ENCODE measurements around the gene RASAL2. TPM values are rescaled to one million over a fixed set of nuclear protein-coding genes. Genes with fewer than 3 reads are reported as not detected.
A peak's percentile ranks its signal among the peaks of the same experiment; 100 is the strongest.

RASAL2 gene
- polyA plus RNA-seq, 2 of the 4 experiments (the other 2 are of a cell fraction): 7.1 to 17.6 TPM

DNA sequence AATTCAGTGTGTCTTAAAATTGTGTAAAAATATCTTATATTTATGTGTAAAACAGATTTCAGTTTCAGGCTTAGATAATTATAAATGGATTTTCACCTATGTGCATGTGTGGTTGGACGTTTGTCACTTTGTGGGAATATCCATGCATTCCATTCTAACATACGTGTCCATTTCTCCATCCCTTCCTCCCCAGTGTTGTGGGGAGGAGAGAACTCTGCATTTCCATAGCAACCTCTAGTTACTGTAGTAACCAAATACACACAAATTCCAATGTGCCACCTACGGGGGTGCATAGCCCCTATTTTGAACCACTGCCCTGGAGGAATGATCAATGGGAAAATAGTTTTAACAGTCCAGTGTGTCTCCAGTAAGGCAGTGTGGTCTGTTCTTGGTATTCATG, 79.0 kb downstream of the RASAL2 start:
- Histone ChIP-seq H3K4me2 (no peak overlapping the region), H3K9me3 (no peaks in the 10 kb centered on the region), H3K27ac (no peak overlapping the region), H3K4me1 (peaks cover 12% of the 10 kb centered on the region; the same call in 2 of the 3 replicates), H3K4me3 (no peak overlapping the region)
- peak in 1 of 2 experiments; percentile 10 for DNase-seq (ENCODE audit: low read depth in 1 of 2, low spot score in 1 of 2)
- POLR2A ChIA-PET: interaction anchor here (0.7 kb wide), 1 partner anchor 65 kb away, joined by 4 read pairs; no protein-coding TSS in a partner anchor
- CTCF ChIA-PET: no interaction called here
- WGBS (ENCODE audit: missing lambda C conversion rate): 73% methylated on average over 3 of the region's 3 CpGs
- TF ChIP-seq ZSCAN20 (CRISPR knock-in tag; IDR thresholded peaks at IDR 0.05) (no peak), SREBF2 (IDR thresholded peaks at IDR 0.05) (no peak), HDAC2 (IDR thresholded peaks at IDR 0.05) (no peak), RFX5 (IDR thresholded peaks at IDR 0.05) (no peak), NFE2L2 (conservative IDR thresholded peaks at IDR 0.05; ENCODE audit: low read length) (no peak), MAZ (IDR thresholded peaks at IDR 0.05; ENCODE audit: borderline replicate concordance, low read depth, low read length) (no peak), POLR2AphosphoS2 (conservative IDR thresholded peaks at IDR 0.05; ENCODE audit: low read length) (no peak), RARB (CRISPR knock-in tag; IDR thresholded peaks at IDR 0.05) (no peak), ESRRA (IDR thresholded peaks at IDR 0.05; ENCODE audit: borderline replicate concordance, low read length) (no peak), HOXA7 (CRISPR knock-in tag; IDR thresholded peaks at IDR 0.05) (no peak), ZC3H11A (IDR thresholded peaks at IDR 0.05) (no peak), CEBPB (IDR thresholded peaks at IDR 0.05) (no peak), HOXB5 (CRISPR knock-in tag; IDR thresholded peaks at IDR 0.05) (no peak), HOXB13 (CRISPR knock-in tag; IDR thresholded peaks at IDR 0.05; ENCODE audit: low read depth) (no peak)
- ATAC-seq: no peak; a peak in 1 of 6 replicates
- FAIRE-seq: no peak

DNA sequence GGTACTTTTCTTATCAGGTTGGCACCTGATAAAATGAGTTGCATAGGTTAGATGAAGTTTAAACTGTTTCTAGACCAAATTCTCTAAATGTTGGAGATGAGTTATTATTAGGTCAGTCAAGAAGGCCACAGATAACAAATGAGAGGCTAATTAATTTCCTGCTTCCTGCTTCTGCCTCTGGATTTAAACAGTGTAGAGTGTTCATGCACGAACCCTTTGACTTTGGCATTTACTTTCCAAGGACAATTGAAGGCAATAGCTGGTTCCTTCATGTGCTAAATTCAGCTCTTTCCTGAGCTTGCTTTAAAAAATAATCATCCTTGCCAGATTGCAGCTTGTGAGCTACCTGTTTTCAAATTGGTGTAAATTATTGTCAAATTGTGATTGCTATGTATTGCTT, 80.6 kb downstream of the RASAL2 start:
- Histone ChIP-seq H3K4me2 (no peak overlapping the region), H3K27ac (no peak overlapping the region), H3K4me3 (no peak overlapping the region), H3K9me3 (no peaks in the 10 kb centered on the region), H3K4me1 (peaks cover 6% of the 10 kb centered on the region; the same call in 2 of the 3 replicates)
- TF ChIP-seq, protein P1, sequence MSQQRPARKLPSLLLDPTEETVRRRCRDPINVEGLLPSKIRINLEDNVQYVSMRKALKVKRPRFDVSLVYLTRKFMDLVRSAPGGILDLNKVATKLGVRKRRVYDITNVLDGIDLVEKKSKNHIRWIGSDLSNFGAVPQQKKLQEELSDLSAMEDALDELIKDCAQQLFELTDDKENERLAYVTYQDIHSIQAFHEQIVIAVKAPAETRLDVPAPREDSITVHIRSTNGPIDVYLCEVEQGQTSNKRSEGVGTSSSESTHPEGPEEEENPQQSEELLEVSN (IDR thresholded peaks at IDR 0.05; ENCODE audit: borderline replicate concordance, low read depth): no peak
- TF ChIP-seq, protein P2, sequence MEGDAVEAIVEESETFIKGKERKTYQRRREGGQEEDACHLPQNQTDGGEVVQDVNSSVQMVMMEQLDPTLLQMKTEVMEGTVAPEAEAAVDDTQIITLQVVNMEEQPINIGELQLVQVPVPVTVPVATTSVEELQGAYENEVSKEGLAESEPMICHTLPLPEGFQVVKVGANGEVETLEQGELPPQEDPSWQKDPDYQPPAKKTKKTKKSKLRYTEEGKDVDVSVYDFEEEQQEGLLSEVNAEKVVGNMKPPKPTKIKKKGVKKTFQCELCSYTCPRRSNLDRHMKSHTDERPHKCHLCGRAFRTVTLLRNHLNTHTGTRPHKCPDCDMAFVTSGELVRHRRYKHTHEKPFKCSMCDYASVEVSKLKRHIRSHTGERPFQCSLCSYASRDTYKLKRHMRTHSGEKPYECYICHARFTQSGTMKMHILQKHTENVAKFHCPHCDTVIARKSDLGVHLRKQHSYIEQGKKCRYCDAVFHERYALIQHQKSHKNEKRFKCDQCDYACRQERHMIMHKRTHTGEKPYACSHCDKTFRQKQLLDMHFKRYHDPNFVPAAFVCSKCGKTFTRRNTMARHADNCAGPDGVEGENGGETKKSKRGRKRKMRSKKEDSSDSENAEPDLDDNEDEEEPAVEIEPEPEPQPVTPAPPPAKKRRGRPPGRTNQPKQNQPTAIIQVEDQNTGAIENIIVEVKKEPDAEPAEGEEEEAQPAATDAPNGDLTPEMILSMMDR (IDR thresholded peaks at IDR 0.05): no peak
- TF ChIP-seq HOXB13 (CRISPR knock-in tag; IDR thresholded peaks at IDR 0.05; ENCODE audit: low read depth) (no peak), POLR2A (IDR thresholded peaks at IDR 0.05; ENCODE audit: low read length) (no peak), RCOR1 (IDR thresholded peaks at IDR 0.05; ENCODE audit: low read depth, low read length) (no peak), SREBF2 (IDR thresholded peaks at IDR 0.05) (no peak)
- TF ChIP-seq, protein P3, sequence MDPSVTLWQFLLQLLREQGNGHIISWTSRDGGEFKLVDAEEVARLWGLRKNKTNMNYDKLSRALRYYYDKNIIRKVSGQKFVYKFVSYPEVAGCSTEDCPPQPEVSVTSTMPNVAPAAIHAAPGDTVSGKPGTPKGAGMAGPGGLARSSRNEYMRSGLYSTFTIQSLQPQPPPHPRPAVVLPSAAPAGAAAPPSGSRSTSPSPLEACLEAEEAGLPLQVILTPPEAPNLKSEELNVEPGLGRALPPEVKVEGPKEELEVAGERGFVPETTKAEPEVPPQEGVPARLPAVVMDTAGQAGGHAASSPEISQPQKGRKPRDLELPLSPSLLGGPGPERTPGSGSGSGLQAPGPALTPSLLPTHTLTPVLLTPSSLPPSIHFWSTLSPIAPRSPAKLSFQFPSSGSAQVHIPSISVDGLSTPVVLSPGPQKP (IDR thresholded peaks at IDR 0.05; ENCODE audit: low read depth, low read length): no peak
- FAIRE-seq (peak; percentile 28), ATAC-seq (no peak), DNase-seq (ENCODE audit: low read depth in 1 of 2, low spot score in 1 of 2) (no peak)
- POLR2A ChIA-PET: no interaction called here
- WGBS (ENCODE audit: missing lambda C conversion rate): 89% methylated on average over 1 of the region's 1 CpG
- CTCF ChIA-PET: no interaction called here

DNA sequence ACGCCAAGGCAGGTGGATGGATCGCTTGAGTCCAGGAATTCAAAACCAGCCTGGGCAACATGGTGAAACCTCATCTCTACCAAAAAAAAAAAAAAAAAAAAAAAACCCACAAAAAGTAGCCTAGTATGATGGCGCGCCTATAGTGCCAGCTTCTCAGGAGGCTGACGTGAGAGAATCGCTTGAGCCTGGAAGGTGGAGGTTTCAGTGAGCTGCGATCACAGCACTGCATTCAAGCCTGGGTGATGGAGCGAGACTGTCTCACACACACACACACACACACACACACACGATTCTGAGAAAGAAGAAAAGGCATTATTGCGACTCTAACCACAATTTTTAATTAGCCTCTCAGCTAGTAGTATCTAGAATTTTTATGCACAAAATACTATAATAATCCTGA, 86.5 kb downstream of the RASAL2 start:
- POLR2A ChIA-PET: no interaction called here
- CTCF ChIA-PET: interaction anchor here (0.7 to 1.3 kb wide), 4 partner anchors 9 to 103 kb away, joined by 3 to 4 read pairs (median 3); no protein-coding TSS in a partner anchor
- WGBS (ENCODE audit: missing lambda C conversion rate): 92% methylated on average over 10 of the region's 10 CpGs
- ATAC-seq: no peak
- Histone ChIP-seq H3K4me3 (no peak overlapping the region), H3K27ac (no peak overlapping the region), H3K4me1 (no peaks in the 10 kb centered on the region), H3K9me3 (no peaks in the 10 kb centered on the region), H3K4me2 (no peak overlapping the region)
- FAIRE-seq: no peak
- DNase-seq (ENCODE audit: low read depth in 1 of 2, low spot score in 1 of 2): no peak
- TF ChIP-seq TP53 (CRISPR knock-in tag; IDR thresholded peaks at IDR 0.05): no peak
- no peak for TF ChIP-seq ESRRA (IDR thresholded peaks at IDR 0.05; ENCODE audit: borderline replicate concordance, low read length)
- TF ChIP-seq HOXA7 (CRISPR knock-in tag; IDR thresholded peaks at IDR 0.05): no peak
- no peak for TF ChIP-seq CEBPB (IDR thresholded peaks at IDR 0.05)
- TF ChIP-seq FOSL2 (IDR thresholded peaks at IDR 0.05): no peak
- TF ChIP-seq FOSL2 (CRISPR knock-in tag; IDR thresholded peaks at IDR 0.05): no peak
- TF ChIP-seq EHF (CRISPR knock-in tag; IDR thresholded peaks at IDR 0.05): no peak
- no peak for TF ChIP-seq BHLHE40 (IDR thresholded peaks at IDR 0.05; ENCODE audit: low read depth, low read length)
- no peak for TF ChIP-seq FOSB (CRISPR knock-in tag; IDR thresholded peaks at IDR 0.05)
- no peak for TF ChIP-seq MAFK (IDR thresholded peaks at IDR 0.05; ENCODE audit: partially characterized antibody)
- TF ChIP-seq NPAS2 (CRISPR knock-in tag; IDR thresholded peaks at IDR 0.05; ENCODE audit: borderline replicate concordance): no peak
- no peak for TF ChIP-seq CBX8 (IDR thresholded peaks at IDR 0.05)
- TF ChIP-seq, protein P4, sequence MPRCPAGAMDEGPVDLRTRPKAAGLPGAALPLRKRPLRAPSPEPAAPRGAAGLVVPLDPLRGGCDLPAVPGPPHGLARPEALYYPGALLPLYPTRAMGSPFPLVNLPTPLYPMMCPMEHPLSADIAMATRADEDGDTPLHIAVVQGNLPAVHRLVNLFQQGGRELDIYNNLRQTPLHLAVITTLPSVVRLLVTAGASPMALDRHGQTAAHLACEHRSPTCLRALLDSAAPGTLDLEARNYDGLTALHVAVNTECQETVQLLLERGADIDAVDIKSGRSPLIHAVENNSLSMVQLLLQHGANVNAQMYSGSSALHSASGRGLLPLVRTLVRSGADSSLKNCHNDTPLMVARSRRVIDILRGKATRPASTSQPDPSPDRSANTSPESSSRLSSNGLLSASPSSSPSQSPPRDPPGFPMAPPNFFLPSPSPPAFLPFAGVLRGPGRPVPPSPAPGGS (IDR thresholded peaks at IDR 0.05): no peak
- no peak for TF ChIP-seq ZFP36 (IDR thresholded peaks at IDR 0.05; ENCODE audit: borderline replicate concordance, partially characterized antibody)
- no peak for TF ChIP-seq CHD2 (IDR thresholded peaks at IDR 0.05; ENCODE audit: low read length, partially characterized antibody)
- no peak for TF ChIP-seq RFX5 (IDR thresholded peaks at IDR 0.05)
- TF ChIP-seq HDAC2 (IDR thresholded peaks at IDR 0.05): no peak

Measured in A549 (cell line).